A549 (cell line): ENCODE measurements around the gene SLC6A17. TPM values are rescaled to one million over a fixed set of nuclear protein-coding genes. Genes with fewer than 3 reads are reported as not detected.

Source experiments
- ATAC-seq, 2 experiments: fragments of 200-7000 bp in 1 of 2; fragments of >200 bp in 1 of 2; cut with Nextera tagmentation in 1 of 2; cut with Tn5 transposase in 1 of 2; 3 replicates each; pipeline versions ENCODE4 v1.8.0 to v1.9.1; 2018 to 2020; ENCODE audit warnings: mild to moderate bottlenecking in 1 of 2, moderate library complexity in 1 of 2
- CTCF ChIA-PET: fragments of 300-600 bp; sonication (Branson Sonifier 250); formaldehyde crosslinking; extraction: SDS; loops from one replicate; lab custom pipeline; 2021; ENCODE audit warnings: antibody characterized with exemption, inconsistent platforms; lab: Yijun Ruan, JAX
- POLR2A ChIA-PET: fragments of 350-600 bp; formaldehyde crosslinking; extraction: SDS; loops from one replicate; lab custom pipeline; 2021; ENCODE audit warnings: antibody characterized with exemption, inconsistent platforms; lab: Yijun Ruan, JAX
- DNase-seq, 2 experiments: peaks; one replicate each; pipeline versions ENCODE4 v3.0.0 to v3.0.0-alpha.2; 2011 to 2016; ENCODE audit warnings: low read depth in 1 of 2, low spot score in 1 of 2
- FAIRE-seq: peaks from 2 replicates; lab custom pipeline; 2011; peaks lifted over from hg19 to GRCh38; lab: Jason Lieb, UNC
- H3K27ac ChIP-seq, 2 experiments: fragments of >200 bp; sonication (Bioruptor Twin); formaldehyde crosslinking; 3 replicates each; pipeline ENCODE4 v1.5.1; 2016 to 2017
- H3K4me1 ChIP-seq: fragments of >200 bp; sonication (Bioruptor Twin); formaldehyde crosslinking; 3 replicates; pipeline ENCODE4 v1.6.1; 2016
- H3K4me2 ChIP-seq: fragments of >200 bp; sonication (Bioruptor Twin); formaldehyde crosslinking; 3 replicates; pipeline ENCODE4 v1.6.1; 2016
- H3K4me3 ChIP-seq: fragments of >200 bp; sonication (Bioruptor Twin); formaldehyde crosslinking; 3 replicates; pipeline ENCODE4 v1.5.1; 2016
- H3K9me3 ChIP-seq: fragments of >200 bp; sonication (Bioruptor Twin); formaldehyde crosslinking; 3 replicates; pipeline ENCODE4 v1.6.1; 2016
- CEBPB ChIP-seq, 2 experiments: fragments of >200 bp in 1 of 2; sonication (Bioruptor Twin) in 1 of 2; formaldehyde crosslinking in 1 of 2; IDR thresholded peaks; 2 replicates each; pipeline ENCODE4 v1.6.1; 2012 to 2016
- CHD4 ChIP-seq: fragments of 200-600 bp; sonication (generic); IDR thresholded peaks from 2 replicates; pipeline ENCODE4 v1.6.1; 2016; ENCODE audit warnings: antibody characterized with exemption, mild to moderate bottlenecking, borderline replicate concordance
- CTCF ChIP-seq: fragments of >200 bp; sonication (Bioruptor Twin); formaldehyde crosslinking; IDR thresholded peaks from 3 replicates; pipeline ENCODE4 v1.5.1; 2016
- EHF ChIP-seq: fragments of 250-450 bp; sonication (Bioruptor Pico); IDR thresholded peaks from 2 replicates; pipeline ENCODE4 v1.5.0; 2020; ENCODE audit warnings: mild to moderate bottlenecking
- ELK1 ChIP-seq: fragments of 150-350 bp; IDR thresholded peaks from 2 replicates; pipeline ENCODE4 v1.6.1; 2014; ENCODE audit warnings: low read depth, mild to moderate bottlenecking, low read length
- FOSL2 ChIP-seq, 2 experiments: fragments of 450-650 bp in 1 of 2; fragments of >200 bp in 1 of 2; sonication (Bioruptor Twin) in 1 of 2; formaldehyde crosslinking; IDR thresholded peaks; 2 replicates each; pipeline versions ENCODE4 v1.5.0 to v1.6.1; 2016 to 2020; ENCODE audit warnings: mild to moderate bottlenecking in 1 of 2, moderate library complexity in 1 of 2
- HDAC2 ChIP-seq: fragments of 200-600 bp; sonication (generic); IDR thresholded peaks from 2 replicates; pipeline ENCODE4 v1.6.1; 2016
- HOXB5 ChIP-seq: fragments of 250-450 bp; sonication (Bioruptor Pico); IDR thresholded peaks from 2 replicates; pipeline ENCODE4 v1.5.0; 2020; ENCODE audit warnings: mild to moderate bottlenecking, moderate library complexity
- JUN ChIP-seq, 2 experiments: fragments of >200 bp; sonication (Bioruptor Twin); formaldehyde crosslinking; IDR thresholded peaks; 2 replicates in 1 of 2; 3 replicates in 1 of 2; pipeline ENCODE4 v1.6.1; 2016 to 2017
- KDM5A ChIP-seq: fragments of 200-600 bp; sonication (generic); IDR thresholded peaks from 2 replicates; pipeline ENCODE4 v1.6.1; 2016; ENCODE audit warnings: antibody characterized with exemption, mild to moderate bottlenecking
- MAFK ChIP-seq: fragments of 450-650 bp; IDR thresholded peaks from 2 replicates; pipeline ENCODE4 v1.6.1; 2014; ENCODE audit not compliant: partially characterized antibody
- MYC ChIP-seq: IDR thresholded peaks from 2 replicates; pipeline ENCODE4 v1.6.1; 2012; ENCODE audit warnings: mild to moderate bottlenecking, inconsistent platforms, low read length, improper control_type of control experiment, borderline replicate concordance
- PHF8 ChIP-seq: fragments of 200-600 bp; sonication (generic); IDR thresholded peaks from 2 replicates; pipeline ENCODE4 v1.6.1; 2016; ENCODE audit warnings: low read depth, mild to moderate bottlenecking, antibody characterized with exemption, moderate library complexity, borderline replicate concordance
- POLR2A ChIP-seq: IDR thresholded peaks from 2 replicates; pipeline ENCODE4 v1.6.1; 2012; ENCODE audit warnings: mild to moderate bottlenecking, low read length
- RAD21 ChIP-seq, 2 experiments: fragments of >200 bp in 1 of 2; sonication (Bioruptor Twin) in 1 of 2; formaldehyde crosslinking in 1 of 2; IDR thresholded peaks in 1 of 2; conservative IDR thresholded peaks in 1 of 2; 2 replicates in 1 of 2; 3 replicates in 1 of 2; pipeline ENCODE4 v1.6.1; 2012 to 2018; ENCODE audit warnings: inconsistent platforms in 1 of 2
- RARB ChIP-seq: fragments of 250-450 bp; sonication (Bioruptor Pico); IDR thresholded peaks from 2 replicates; pipeline ENCODE4 v1.8.0; 2021; ENCODE audit warnings: mild to moderate bottlenecking, moderate library complexity
- RCOR1 ChIP-seq: fragments of 150-350 bp; IDR thresholded peaks from 2 replicates; pipeline ENCODE4 v1.6.1; 2014; ENCODE audit warnings: antibody characterized with exemption, low read length, low read depth
- SMC3 ChIP-seq: fragments of >200 bp; sonication (Bioruptor Twin); formaldehyde crosslinking; IDR thresholded peaks from 3 replicates; pipeline ENCODE4 v1.6.1; 2018; ENCODE audit warnings: inconsistent platforms
- ZNF302 ChIP-seq: fragments of 250-450 bp; sonication (Bioruptor Pico); IDR thresholded peaks from 2 replicates; pipeline ENCODE4 v1.9.0; 2021; ENCODE audit warnings: inconsistent platforms, mild to moderate bottlenecking, moderate library complexity
- WGBS: methylation state at CpG from one replicate; pipeline ENCODE4 v1.1.6; 2017; ENCODE audit errors: missing lambda C conversion rate; 5-methylcytosine and 5-hydroxymethylcytosine counted together
- polyA plus RNA-seq, 4 experiments: library from polyadenylated mRNA; depleted of rRNA in 3 of 4; stranded (reverse); fragments of >200 nt; fragmentation: RNase III in 1 of 4; extraction: RNeasy Plus Mini Kit Qiagen cat#74134 plus additional on column Dnase treatment in 1 of 4; gene quantifications; 2 replicates in 3 of 4; 3 replicates in 1 of 4; pipeline ENCODE4 v1.2.3, GENCODE V29; 2011 to 2017
- TF ChIP-seq, protein P1 (sequence below): fragments of 250-450 bp; sonication (Bioruptor Pico); IDR thresholded peaks from 2 replicates; pipeline ENCODE4 v1.5.0; 2020; ENCODE audit warnings: low read depth, mild to moderate bottlenecking, moderate library complexity
- TF ChIP-seq, protein P2 (sequence below): fragments of >200 bp; sonication (Bioruptor Twin); formaldehyde crosslinking; IDR thresholded peaks from 2 replicates; pipeline ENCODE4 v1.6.1; 2016

SLC6A17 gene
- polyA plus RNA-seq, 2 of the 4 experiments (the other 2 are of a cell fraction): 0.56 to 2.2 TPM

DNA sequence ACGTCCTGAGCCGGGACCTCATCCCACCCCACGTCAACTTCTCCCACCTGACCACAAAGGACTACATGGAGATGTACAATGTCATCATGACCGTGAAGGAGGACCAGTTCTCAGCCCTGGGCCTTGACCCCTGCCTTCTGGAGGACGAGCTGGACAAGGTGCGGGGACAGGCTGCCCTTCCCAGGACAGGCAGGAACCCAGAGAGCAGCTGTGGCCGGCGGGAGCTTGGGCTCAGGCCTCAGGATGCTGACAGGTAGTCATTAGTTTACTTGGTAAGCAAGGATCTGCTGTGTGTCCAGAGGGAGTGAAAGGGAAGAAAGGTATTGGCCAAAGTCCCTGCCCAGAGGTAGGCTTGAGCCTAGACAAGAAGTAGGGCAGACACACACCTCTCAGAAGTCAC, 42.2 kb downstream of the SLC6A17 start:
- H3K4me2 ChIP-seq: no peak overlapping the region
- H3K4me1 ChIP-seq: no peaks in the 10 kb centered on the region
- 56% methylated on average over 3 of the region's 8 CpGs for WGBS
- no peak overlapping the region for H3K27ac ChIP-seq
- TF ChIP-seq HDAC2 (no peak), CEBPB (IDR thresholded peaks at IDR 0.05) (no peak)
- no peak for FAIRE-seq
- CTCF ChIA-PET: interaction anchor here (0.8 to 5.3 kb wide), 6 partner anchors 10 to 304 kb away, joined by 3 to 29 read pairs (median 17); no protein-coding TSS in a partner anchor
- H3K4me3 ChIP-seq: no peak overlapping the region
- POLR2A ChIA-PET: no interaction called here
- no peak for ATAC-seq
- no peak for DNase-seq
- no peaks in the 10 kb centered on the region for H3K9me3 ChIP-seq

GRCh38 chr1:110195196-110195595, 44.9 kb downstream of the SLC6A17 start:
- DNase-seq (no peak), FAIRE-seq (no peak)
- no peaks in the 10 kb centered on the region for H3K4me1 ChIP-seq

DNA sequence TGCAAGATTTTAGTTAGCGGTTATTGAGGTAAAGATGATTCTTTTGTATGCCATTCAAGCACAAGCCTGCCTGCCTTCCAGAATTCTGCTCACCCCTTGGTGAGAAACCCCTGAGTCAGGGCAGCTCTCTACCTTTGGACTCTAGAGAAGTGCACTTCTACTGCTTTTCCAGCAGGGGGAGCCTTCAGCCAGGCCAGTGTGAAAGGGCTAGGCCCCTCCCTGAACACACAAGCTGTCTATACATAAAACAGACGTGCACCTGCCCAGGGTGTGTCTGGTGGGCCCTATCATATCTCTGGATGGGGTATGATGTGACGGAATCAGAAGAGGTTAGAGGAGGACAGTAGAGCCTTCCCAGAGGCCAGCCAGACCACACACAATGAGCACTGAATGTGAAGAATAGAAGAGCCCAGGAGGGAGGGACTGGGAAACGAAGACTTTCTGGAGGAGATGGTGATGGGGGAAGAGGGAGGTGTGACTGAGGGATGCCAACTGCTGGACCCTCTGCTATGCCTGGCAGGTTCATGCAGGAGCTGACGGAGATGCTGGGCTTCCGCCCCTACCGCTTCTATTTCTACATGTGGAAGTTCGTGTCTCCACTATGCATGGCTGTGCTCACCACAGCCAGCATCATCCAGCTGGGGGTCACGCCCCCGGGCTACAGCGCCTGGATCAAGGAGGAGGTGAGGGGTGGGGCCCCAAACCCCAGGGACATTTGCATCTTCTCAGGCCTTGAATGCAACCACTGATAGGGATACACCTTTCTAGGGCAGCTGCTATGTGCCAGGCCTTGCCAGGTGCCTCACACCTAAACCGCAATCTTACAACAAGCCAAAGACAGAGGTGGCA, 46.8 kb downstream of the SLC6A17 start:
- Histone ChIP-seq H3K4me2 (no peak overlapping the region), H3K27ac (no peak overlapping the region), H3K9me3 (no peaks in the 10 kb centered on the region), H3K4me3 (no peak overlapping the region), H3K4me1 (no peaks in the 10 kb centered on the region)
- ChIA-PET POLR2A (no interaction called here), CTCF (interaction anchor here (0.6 to 5.2 kb wide), 32 partner anchors 9 to 299 kb away, joined by 3 to 40 read pairs (median 4); partner anchors contain the start of genes KCNC4 and RBM15)
- TF ChIP-seq RARB (CRISPR knock-in tag) (no peak), RAD21 (conservative IDR thresholded peaks at IDR 0.05 in 1 of 2, IDR thresholded peaks at IDR 0.05 in 1 of 2) (peak; percentile 51 to 62), PHF8 (no peak), ELK1 (no peak), POLR2A (no peak), CTCF (peak; percentile 65), RCOR1 (no peak), JUN (IDR thresholded peaks at IDR 0.05) (no peak), MAFK (peak; percentile 18), CHD4 (no peak), FOSL2 (IDR thresholded peaks at IDR 0.05) (no peak), FOSL2 (CRISPR knock-in tag; IDR thresholded peaks at IDR 0.05) (no peak), SMC3 (peak; percentile 41; the same call in 1 of the 3 replicates), ZNF302 (no peak), HOXB5 (CRISPR knock-in tag) (no peak), KDM5A (no peak), MYC (no peak)
- TF ChIP-seq, protein P1, sequence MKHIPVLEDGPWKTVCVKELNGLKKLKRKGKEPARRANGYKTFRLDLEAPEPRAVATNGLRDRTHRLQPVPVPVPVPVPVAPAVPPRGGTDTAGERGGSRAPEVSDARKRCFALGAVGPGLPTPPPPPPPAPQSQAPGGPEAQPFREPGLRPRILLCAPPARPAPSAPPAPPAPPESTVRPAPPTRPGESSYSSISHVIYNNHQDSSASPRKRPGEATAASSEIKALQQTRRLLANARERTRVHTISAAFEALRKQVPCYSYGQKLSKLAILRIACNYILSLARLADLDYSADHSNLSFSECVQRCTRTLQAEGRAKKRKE (CRISPR knock-in tag): no peak
- TF ChIP-seq, protein P2, sequence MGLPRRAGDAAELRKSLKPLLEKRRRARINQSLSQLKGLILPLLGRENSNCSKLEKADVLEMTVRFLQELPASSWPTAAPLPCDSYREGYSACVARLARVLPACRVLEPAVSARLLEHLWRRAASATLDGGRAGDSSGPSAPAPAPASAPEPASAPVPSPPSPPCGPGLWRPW: no peak
- WGBS: 42% methylated on average over 12 of the region's 12 CpGs
- ATAC-seq (peak; percentile 83 to 96), DNase-seq (peak; percentile 50 to 77), FAIRE-seq (no peak)

More at GRCh38 chr1:110195196-110195595, 44.9 kb downstream of the SLC6A17 start:
- H3K4me2 ChIP-seq: no peak overlapping the region
- ChIA-PET CTCF (interaction anchor here (1.3 to 5.2 kb wide), 2 partner anchors 13 to 265 kb away, joined by 3 to 40 read pairs; partner anchors contain the start of gene KCNC4), POLR2A (no interaction called here)
- no peak for ATAC-seq
- H3K27ac ChIP-seq: no peak overlapping the region
- no peak overlapping the region for H3K4me3 ChIP-seq
- no peak for TF ChIP-seq CHD4
- no peak for TF ChIP-seq EHF
- no peaks in the 10 kb centered on the region for H3K9me3 ChIP-seq
- WGBS: 94% methylated on average over 6 of the region's 10 CpGs
